Measurements from ENCODE around the gene BLNK.
"Not testable (repeated sequence)": the region's sequence is repeated elsewhere in the genome, so short reads cannot be mapped to it uniquely, and the experiment has no call there.

Gene BLNK

GRCh38 chr10:96225119-96225518, 46.2 kb downstream of the BLNK start:
- no peak for DNase-seq (ENCODE audit: low read depth)

GRCh38 chr10:96222908-96223307, 48.5 kb downstream of the BLNK start:
- no peak for DNase-seq (ENCODE audit: low read depth)

- no peak for DNase-seq (ENCODE audit: low read depth)
Observed at GRCh38 chr10:96222441-96222840, 48.9 kb downstream of the BLNK start.

- no peak for DNase-seq (ENCODE audit: low read depth)
Observed at GRCh38 chr10:96218826-96219225, 52.5 kb downstream of the BLNK start.

GRCh38 chr10:96217711-96218110, 53.7 kb downstream of the BLNK start:
- DNase-seq (ENCODE audit: low read depth) = no peak

GRCh38 chr10:96216775-96217174, 54.6 kb downstream of the BLNK start:
- DNase-seq (ENCODE audit: low read depth) = no peak

- no peak for DNase-seq (ENCODE audit: low read depth)
Observed at GRCh38 chr10:96212911-96213310, 58.5 kb downstream of the BLNK start.

- DNase-seq (ENCODE audit: low read depth) = no peak
Observed at GRCh38 chr10:96211764-96212163, 59.6 kb downstream of the BLNK start.

- no peak for DNase-seq (ENCODE audit: low read depth)
Observed at GRCh38 chr10:96208946-96209345, 62.4 kb downstream of the BLNK start.

GRCh38 chr10:96208271-96208670, 63.1 kb downstream of the BLNK start:
- no peak for DNase-seq (ENCODE audit: low read depth)

- DNase-seq (ENCODE audit: low read depth) = no peak
Observed at GRCh38 chr10:96205580-96205979, 65.8 kb downstream of the BLNK start.

- DNase-seq (ENCODE audit: low read depth) = no peak
Observed at GRCh38 chr10:96201525-96201924, 69.8 kb downstream of the BLNK start.

- DNase-seq (ENCODE audit: low read depth) = not testable (repeated sequence)
Observed at GRCh38 chr10:96189505-96189904, 81.9 kb downstream of the BLNK start.

GRCh38 chr10:96188916-96189315, 82.5 kb downstream of the BLNK start:
- DNase-seq (ENCODE audit: low read depth) = no peak

- DNase-seq (ENCODE audit: low read depth) = no peak
Observed at GRCh38 chr10:96188421-96188820, 82.9 kb downstream of the BLNK start.

- DNase-seq (ENCODE audit: low read depth) = no peak
Observed at GRCh38 chr10:96176985-96177384, 94.4 kb downstream of the BLNK start.

- no peak for DNase-seq (ENCODE audit: low read depth)
Observed at GRCh38 chr10:96172666-96173065, 98.7 kb downstream of the BLNK start.

- DNase-seq (ENCODE audit: low read depth) = no peak
Observed at GRCh38 chr10:96170230-96170629, 101.1 kb downstream of the BLNK start.

- no peak for DNase-seq (ENCODE audit: low read depth)
Observed at GRCh38 chr10:96168546-96168945, 102.8 kb downstream of the BLNK start.

GRCh38 chr10:96165726-96166125, 105.6 kb downstream of the BLNK start:
- no peak for DNase-seq (ENCODE audit: low read depth)

- DNase-seq (ENCODE audit: low read depth) = no peak
Observed at GRCh38 chr10:96153070-96153469, 118.3 kb downstream of the BLNK start.

GRCh38 chr10:96152437-96152836, 118.9 kb downstream of the BLNK start:
- DNase-seq (ENCODE audit: low read depth) = no peak

Data from stimulated activated CD4-positive, alpha-beta T cell treated with anti-CD3 and anti-CD28 coated beads, Interleukin-2, amount 100 ng/mL, for 4 hours (primary cell).